Measurements from ENCODE around the gene ITPR2.
A peak's percentile ranks its signal among the peaks of the same experiment; 100 is the strongest.
"Not testable (repeated sequence)": the region's sequence is repeated elsewhere in the genome, so short reads cannot be mapped to it uniquely, and the experiment has no call there.

The ITPR2 gene

GRCh38 chr12:26750531-26751175 is 82.3 kb downstream of the ITPR2 start:
- no peak for DNase-seq

GRCh38 chr12:26749781-26750180 is 83.2 kb downstream of the ITPR2 start:
- no peak for DNase-seq

GRCh38 chr12:26748741-26749431 is 84.1 kb downstream of the ITPR2 start:
- no peak for DNase-seq

- DNase-seq, result no peak
Measured at GRCh38 chr12:26748412-26748740, 84.6 kb downstream of the ITPR2 start.

- DNase-seq, result no peak
Measured at GRCh38 chr12:26746121-26746714, 86.8 kb downstream of the ITPR2 start.

GRCh38 chr12:26744697-26745440 is 88.1 kb downstream of the ITPR2 start:
- peak; percentile 17 for DNase-seq

- DNase-seq, result no peak
Measured at GRCh38 chr12:26744042-26744626, 88.9 kb downstream of the ITPR2 start.

GRCh38 chr12:26741584-26742227 is 91.3 kb downstream of the ITPR2 start:
- no peak for DNase-seq

GRCh38 chr12:26740991-26741390 is 92.0 kb downstream of the ITPR2 start:
- DNase-seq, result no peak

GRCh38 chr12:26740348-26740747 is 92.6 kb downstream of the ITPR2 start:
- DNase-seq, result no peak

- DNase-seq, result no peak
Measured at GRCh38 chr12:26737487-26738030, 95.4 kb downstream of the ITPR2 start.

- no peak for DNase-seq
Measured at GRCh38 chr12:26736563-26737486, 96.2 kb downstream of the ITPR2 start.

GRCh38 chr12:26735249-26735639 is 97.8 kb downstream of the ITPR2 start:
- DNase-seq, result no peak

GRCh38 chr12:26734510-26735248 is 98.3 kb downstream of the ITPR2 start:
- no peak for DNase-seq

- no peak for DNase-seq
Measured at GRCh38 chr12:26732005-26732908, 100.7 kb downstream of the ITPR2 start.

- DNase-seq, result no peak
Measured at GRCh38 chr12:26730481-26731350, 102.3 kb downstream of the ITPR2 start.

- not testable (repeated sequence) for DNase-seq
Measured at GRCh38 chr12:26729137-26729671, 103.8 kb downstream of the ITPR2 start.
